ENCODE results near the gene HEMK1. TPM values are rescaled to one million over a fixed set of nuclear protein-coding genes. Genes with fewer than 3 reads are reported as not detected.

The HEMK1 gene
- total RNA-seq, 1 experiment from 2014 or later: 12.5 TPM

- H3K27ac ChIP-seq (ENCODE audit: insufficient read length, low read depth, low read length): no peak overlapping the region
- no peak overlapping the region for H3K14ac ChIP-seq (ENCODE audit: insufficient read depth, low read length)
- H3K79me1 ChIP-seq (ENCODE audit: insufficient read depth, low read depth, low read length, poor library complexity, severe bottlenecking): no peaks in the 10 kb centered on the region
- H2BK120ac ChIP-seq (ENCODE audit: low read depth, low read length, poor library complexity, severe bottlenecking): no peak overlapping the region
- H3K56ac ChIP-seq (ENCODE audit: insufficient read length, low read depth, low read length): no peak overlapping the region
- H3K4me2 ChIP-seq (ENCODE audit: insufficient read depth, insufficient read length, low read length): no peak overlapping the region
- no peaks in the 10 kb centered on the region; the same call in 1 of the 2 replicates for H3K4me1 ChIP-seq (ENCODE audit: insufficient read depth, low read length)
- H3K23me2 ChIP-seq (ENCODE audit: insufficient read length, low read depth, low read length, poor library complexity, severe bottlenecking): peaks cover 8% of the 10 kb centered on the region
- H4K91ac ChIP-seq (ENCODE audit: insufficient read length, low read depth, low read length): no peak overlapping the region
- no peak overlapping the region for H4K8ac ChIP-seq (replicated peaks; ENCODE audit: insufficient read length, low read depth, low read length)
- H2BK15ac ChIP-seq (ENCODE audit: low read depth, low read length): no peak overlapping the region
- TF ChIP-seq, protein P1, sequence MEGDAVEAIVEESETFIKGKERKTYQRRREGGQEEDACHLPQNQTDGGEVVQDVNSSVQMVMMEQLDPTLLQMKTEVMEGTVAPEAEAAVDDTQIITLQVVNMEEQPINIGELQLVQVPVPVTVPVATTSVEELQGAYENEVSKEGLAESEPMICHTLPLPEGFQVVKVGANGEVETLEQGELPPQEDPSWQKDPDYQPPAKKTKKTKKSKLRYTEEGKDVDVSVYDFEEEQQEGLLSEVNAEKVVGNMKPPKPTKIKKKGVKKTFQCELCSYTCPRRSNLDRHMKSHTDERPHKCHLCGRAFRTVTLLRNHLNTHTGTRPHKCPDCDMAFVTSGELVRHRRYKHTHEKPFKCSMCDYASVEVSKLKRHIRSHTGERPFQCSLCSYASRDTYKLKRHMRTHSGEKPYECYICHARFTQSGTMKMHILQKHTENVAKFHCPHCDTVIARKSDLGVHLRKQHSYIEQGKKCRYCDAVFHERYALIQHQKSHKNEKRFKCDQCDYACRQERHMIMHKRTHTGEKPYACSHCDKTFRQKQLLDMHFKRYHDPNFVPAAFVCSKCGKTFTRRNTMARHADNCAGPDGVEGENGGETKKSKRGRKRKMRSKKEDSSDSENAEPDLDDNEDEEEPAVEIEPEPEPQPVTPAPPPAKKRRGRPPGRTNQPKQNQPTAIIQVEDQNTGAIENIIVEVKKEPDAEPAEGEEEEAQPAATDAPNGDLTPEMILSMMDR (conservative IDR thresholded peaks at IDR 0.05): no peak
- H3K4me1 Mint-ChIP-seq: peaks cover 14% of the 10 kb centered on the region in 2 experiments
- no peak overlapping the region for H2AFZ ChIP-seq (ENCODE audit: low read length)
- H3K79me2 ChIP-seq (ENCODE audit: insufficient read depth, low read length): no peaks in the 10 kb centered on the region
- H3K9me3 ChIP-seq (ENCODE audit: control insufficient read depth, low read depth, low read length): no peaks in the 10 kb centered on the region
- no peak overlapping the region for H2BK20ac ChIP-seq (ENCODE audit: low read depth, low read length, poor library complexity, severe bottlenecking)
- no peak overlapping the region for H3K9ac ChIP-seq (ENCODE audit: extremely low read depth, insufficient read length, low read length)
- no peak overlapping the region for H3K18ac ChIP-seq (ENCODE audit: insufficient read length, low read depth, low read length)
- H2BK12ac ChIP-seq (ENCODE audit: insufficient read length, low read depth, low read length): no peak overlapping the region
- H3K23ac ChIP-seq (ENCODE audit: insufficient read length, low read depth, low read length): no peak overlapping the region
- no peak for DNase-seq
- WGBS (ENCODE audit: extremely low coverage, insufficient read length, low lambda C conversion rate): no CpG with 5 or more reads among the region's 2 CpGs
- no peak overlapping the region for H4K5ac ChIP-seq (ENCODE audit: insufficient read length, low read depth, low read length)
- no peak overlapping the region for H2BK5ac ChIP-seq (ENCODE audit: insufficient read length, low read length)
- H3K4me3 Mint-ChIP-seq: no peak overlapping the region
- H2AK5ac ChIP-seq (ENCODE audit: insufficient read length, low read length): no peak overlapping the region
- H3K9me3 Mint-ChIP-seq: no peaks in the 10 kb centered on the region
- no peak overlapping the region for H3K4ac ChIP-seq (ENCODE audit: low read depth, low read length)
- H3K27ac Mint-ChIP-seq: no peak overlapping the region
- H3K27me3 ChIP-seq (ENCODE audit: insufficient read depth, low read length): peaks cover 3% of the 10 kb centered on the region; the same call in 1 of the 2 replicates
- H4K20me1 ChIP-seq (ENCODE audit: control insufficient read depth, insufficient read depth, insufficient read length): peaks cover 5% of the 10 kb centered on the region
- H3K36me3 Mint-ChIP-seq (ENCODE audit: insufficient read depth in 1 of 3, low read depth in 3 of 3): peaks cover 0 to 10% (median 0%) of the 10 kb centered on the region in 3 experiments; a peak in 3 of 7 replicates
- peaks cover 13% of the 10 kb centered on the region for H3K27me3 Mint-ChIP-seq (ENCODE audit: low read depth)
- H3T11ph ChIP-seq (ENCODE audit: low read length): no peak overlapping the region
Observed at GRCh38 chr3:50563867-50564266, 5.5 kb upstream of the HEMK1 start.

Data from H9 (cell line).